Stimulated activated CD4-positive, alpha-beta T cell treated with anti-CD3 and anti-CD28 coated beads, TNF-alpha, amount 100 ng/mL, for 48 hours (primary cell): ENCODE results near the gene PEPD.

ENCODE experiments used
- DNase-seq, 3 donors: peaks; one replicate each; pipeline ENCODE4 v3.0.0-alpha.2; 2020; ENCODE audit warnings: low read depth in 3 of 3

Gene PEPD

GRCh38 chr19:33395561-33396550 is 125.7 kb downstream of the PEPD start:
- DNase-seq, result no peak

DNA sequence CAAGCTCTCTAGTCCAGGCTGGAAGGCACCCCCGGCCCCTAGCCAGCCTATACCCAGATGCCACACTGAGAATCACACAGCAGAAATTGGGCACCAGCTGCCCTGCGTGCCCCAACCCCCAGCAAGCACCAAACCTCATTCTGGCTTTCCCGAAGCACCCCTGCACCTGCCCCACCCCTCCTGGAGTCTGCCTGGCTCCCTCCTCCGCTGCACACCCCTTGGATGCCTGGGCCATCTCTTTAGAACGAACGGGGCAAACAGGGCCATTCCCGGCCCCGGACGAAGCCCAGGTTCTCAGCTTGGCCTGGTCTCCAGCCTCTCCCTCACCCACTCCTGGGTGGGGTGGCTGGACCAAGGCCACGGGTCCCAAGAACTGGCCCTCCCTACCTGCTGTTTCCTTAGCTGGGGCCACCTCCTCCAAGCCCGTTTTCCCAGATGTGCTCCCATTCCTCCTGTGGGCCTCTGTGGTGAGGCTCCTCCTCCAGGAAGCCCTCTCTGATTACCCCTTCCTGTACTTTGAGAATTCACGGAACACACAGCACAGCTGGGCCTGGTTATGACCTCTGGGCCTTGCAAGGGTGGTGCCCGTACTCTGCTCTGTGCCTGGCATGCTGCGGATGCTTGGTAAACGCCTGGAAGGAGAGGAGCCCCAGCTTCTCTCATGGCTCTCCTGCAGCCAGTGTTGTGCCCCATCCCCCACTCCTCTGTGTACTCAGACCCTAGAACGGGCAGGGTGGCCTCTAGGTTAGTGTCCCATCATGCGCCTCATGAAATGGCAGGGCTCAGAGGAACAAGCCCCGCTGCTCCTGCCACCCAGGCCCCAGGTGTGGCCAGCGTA is 126.6 kb downstream of the PEPD start:
- no peak for DNase-seq

- no peak for DNase-seq
These were observed 127.4 kb downstream of the PEPD start for GRCh38 chr19:33394006-33394722.

- no peak for DNase-seq
These were observed 128.1 kb downstream of the PEPD start for GRCh38 chr19:33393286-33394005.

DNA sequence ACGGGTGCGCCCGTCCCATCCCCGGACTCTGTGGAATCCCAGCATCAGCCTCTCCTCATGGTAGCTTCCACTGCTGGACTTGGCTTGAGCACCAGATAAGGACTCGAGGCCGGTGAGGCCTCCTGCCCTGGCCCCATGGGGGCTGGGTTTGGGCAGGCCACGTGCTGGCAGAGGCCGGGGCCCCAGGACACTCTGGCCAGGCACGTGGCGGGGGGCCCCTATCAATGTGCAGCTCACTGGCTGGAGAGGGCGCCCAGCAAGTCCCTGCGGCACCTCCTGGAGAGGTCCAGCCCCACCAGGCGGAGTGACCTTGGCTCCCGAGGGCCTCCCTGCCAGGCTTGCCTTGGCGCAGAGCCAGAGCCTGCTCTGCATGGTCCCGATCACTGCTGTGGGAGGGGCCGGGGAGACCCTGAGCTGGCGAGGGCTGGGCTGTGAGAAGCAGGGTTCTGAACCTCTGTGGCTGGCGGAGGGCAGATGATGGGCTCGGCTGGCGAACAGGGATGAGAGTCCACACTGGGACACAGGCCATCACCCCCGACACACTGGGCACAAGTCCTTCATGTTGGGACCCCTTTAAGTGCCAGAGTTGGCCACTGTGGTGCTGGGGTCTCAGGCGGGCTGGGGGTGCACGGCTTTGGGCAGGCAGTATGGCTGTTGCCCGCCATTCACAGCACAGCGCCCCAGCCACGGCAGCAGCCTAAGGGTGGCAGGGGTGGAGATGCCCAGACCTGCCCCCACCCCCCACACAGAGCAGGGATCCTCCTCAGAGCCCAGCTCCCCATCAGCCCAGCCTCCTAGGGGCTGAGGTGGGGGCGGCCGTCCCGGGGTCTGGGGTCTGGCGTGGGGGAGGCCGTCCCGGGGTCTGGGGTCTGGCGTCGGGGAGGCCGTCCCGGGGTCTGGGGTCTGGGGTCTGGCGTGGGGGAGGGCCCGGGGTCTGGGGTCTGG is 129.0 kb downstream of the PEPD start:
- no peak for DNase-seq

DNA sequence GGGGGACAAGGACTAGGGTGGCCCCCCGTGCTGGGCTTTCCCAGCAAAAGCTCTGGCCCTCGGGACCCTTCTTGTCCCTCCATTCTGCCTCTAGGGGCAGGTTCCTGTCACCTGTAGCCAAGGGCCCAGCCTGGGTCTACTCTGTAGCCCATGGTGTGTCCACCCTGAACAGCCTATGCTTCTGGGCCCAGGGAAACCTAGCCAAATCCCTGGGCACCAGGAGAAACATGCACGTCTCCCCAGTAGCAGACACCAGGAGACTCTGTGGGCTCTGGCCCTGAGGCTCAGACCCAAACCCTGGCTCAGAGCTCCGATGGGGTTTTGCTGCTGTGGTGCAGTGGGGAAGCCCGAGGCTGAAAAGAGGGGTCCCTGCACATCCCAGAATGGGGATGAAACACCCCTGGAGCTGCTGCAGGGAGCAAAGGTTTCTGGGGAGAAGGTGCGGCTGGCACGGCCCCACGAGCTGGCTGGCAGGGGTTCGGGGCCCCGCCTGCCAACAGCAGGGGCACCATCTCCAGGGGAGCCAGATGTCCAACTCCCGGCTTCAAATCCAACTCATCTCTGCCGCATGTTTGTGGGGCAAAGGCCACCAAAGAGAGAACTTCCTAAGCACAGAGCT is 129.9 kb downstream of the PEPD start:
- DNase-seq, result no peak

DNA sequence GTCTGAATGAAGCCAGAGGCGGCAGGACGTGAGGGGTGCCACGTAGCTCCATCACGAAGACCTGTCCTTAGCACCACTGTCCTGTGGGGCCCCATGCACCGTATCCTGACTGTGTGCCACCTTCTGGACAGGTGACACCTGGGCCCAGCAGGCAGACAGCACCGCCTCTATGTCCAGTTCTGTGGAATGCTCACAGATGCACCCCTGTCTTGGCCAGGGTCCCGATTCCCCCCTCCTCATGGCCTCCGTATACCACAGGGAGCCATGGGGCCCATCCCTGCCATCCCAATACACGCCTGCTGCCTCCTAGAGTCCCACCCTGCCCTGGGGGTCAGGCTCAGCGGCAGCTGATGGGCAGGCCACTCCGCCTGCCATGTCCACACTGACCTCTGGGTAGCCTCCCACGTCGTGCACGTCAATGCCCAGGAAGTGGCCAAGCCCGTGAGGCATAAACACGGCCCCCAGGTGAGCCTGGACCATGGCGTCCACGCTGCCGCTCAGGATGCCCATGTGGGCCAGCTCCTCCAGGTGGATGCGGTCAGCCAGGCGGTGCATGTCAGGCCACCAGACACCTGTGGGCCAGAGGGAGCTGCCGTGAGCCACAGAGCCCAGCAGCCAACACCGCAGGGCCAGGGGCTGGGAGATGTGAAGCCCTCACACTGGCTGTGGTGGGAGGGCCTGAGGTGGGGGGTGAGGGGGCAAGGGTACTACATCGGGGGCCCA is 130.5 kb downstream of the PEPD start:
- DNase-seq, result no peak

DNA sequence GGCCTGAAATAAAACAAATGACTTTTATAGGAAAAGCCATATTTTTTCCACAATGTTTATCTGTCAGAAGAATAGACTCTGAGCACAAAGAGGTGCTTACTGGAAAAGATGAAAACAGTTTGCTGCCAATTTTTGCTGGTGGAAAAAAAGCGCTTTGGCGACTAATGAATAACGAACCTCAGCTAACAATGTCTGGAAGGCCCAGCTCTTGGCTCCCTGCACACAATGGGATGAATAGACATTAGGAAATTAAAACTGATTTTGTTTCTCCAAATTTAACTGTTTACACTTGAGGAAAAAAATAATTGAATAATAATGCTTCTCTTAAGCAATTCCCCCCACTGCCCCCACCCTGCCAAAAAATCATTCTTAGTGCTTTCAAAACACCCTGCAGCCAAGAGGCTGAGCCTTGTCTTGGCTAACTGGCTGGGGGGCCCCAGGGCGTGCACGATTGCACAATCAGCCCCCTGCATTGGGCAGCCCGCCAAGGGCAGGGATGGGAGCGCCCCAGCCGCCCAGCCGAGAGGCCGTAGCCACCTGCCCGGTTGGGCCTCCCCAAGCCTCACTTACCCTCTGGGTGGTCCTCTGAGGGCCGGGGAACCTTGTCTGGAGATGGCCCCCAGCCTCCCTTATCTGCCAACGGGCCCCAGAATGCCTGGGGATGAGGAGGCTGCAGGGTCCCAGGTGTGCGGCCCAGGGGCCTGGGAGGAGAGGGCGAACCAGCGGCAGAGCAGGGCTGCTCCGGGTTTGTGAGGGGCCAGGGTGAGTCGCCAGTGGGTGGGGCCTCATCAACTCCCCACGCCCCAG is 131.3 kb downstream of the PEPD start:
- no peak for DNase-seq

DNA sequence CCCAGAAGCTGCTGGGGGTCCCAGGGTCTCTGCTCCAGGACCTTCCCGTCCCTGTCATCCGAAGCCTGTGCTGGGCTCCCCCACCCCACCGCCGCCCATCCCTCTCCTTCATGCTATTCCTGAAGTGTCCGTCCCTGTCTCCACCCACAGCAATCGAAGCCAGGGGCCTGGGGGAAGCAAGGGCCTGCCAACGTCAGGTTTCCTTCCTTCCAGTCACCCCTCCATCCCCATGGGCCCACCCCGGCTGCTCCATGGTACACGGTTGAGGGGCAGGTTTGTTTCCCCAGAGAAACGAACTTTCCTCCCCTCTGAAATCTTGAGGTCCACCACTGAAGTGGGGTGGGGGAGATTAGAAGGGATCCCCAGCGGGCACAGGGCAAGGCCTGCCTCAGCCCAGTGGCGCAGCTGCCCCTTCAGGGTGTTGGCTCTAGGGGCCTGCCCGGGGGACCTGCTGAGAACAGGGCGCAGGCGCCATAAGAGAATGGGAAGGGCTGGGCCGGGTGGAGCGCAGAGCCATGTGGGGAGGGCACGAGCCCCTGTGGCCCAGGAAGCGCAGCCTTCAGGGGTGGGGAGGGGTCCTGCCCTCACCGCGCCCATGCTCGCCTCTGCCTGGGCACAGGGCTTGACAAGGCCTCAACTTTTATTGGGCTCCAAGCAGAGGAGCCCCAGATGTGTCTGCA is 132.0 kb downstream of the PEPD start:
- DNase-seq, result no peak

DNA sequence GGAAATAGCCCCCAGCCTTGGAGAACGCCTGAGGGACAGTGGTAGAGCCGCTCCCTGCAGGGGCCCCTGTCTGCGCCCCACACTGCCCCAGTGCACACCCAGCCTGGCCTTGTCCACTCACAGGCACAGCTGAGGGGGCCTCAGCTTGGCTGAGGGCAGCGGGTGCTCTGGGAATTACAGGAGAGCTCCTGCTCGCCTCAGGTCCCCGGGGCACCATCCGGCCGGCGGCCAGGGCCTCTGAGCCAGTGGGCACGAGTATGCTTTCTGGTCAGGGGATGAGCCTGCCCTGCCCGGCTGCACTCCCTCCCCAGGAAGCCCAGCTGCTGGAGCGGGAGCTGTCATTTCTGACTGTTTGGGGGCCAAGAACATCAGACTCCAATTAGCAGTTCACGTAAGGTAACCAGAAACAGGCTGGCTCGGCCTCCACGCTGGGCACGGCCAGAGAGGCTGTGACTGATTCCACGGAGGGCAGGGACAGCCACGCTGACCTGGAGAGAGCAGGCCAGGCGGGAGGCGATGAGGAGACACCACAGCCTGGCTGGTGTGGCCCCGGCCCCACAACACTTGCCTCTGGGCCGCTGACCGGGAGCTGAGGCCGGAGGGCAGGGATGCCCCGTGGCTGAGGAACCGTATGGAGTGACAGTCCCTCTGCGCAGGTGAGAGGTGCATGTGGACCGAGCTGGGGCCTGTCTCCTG is 132.7 kb downstream of the PEPD start:
- no peak for DNase-seq

- DNase-seq, result no peak
These were observed 133.3 kb downstream of the PEPD start for GRCh38 chr19:33388231-33388724.

DNA sequence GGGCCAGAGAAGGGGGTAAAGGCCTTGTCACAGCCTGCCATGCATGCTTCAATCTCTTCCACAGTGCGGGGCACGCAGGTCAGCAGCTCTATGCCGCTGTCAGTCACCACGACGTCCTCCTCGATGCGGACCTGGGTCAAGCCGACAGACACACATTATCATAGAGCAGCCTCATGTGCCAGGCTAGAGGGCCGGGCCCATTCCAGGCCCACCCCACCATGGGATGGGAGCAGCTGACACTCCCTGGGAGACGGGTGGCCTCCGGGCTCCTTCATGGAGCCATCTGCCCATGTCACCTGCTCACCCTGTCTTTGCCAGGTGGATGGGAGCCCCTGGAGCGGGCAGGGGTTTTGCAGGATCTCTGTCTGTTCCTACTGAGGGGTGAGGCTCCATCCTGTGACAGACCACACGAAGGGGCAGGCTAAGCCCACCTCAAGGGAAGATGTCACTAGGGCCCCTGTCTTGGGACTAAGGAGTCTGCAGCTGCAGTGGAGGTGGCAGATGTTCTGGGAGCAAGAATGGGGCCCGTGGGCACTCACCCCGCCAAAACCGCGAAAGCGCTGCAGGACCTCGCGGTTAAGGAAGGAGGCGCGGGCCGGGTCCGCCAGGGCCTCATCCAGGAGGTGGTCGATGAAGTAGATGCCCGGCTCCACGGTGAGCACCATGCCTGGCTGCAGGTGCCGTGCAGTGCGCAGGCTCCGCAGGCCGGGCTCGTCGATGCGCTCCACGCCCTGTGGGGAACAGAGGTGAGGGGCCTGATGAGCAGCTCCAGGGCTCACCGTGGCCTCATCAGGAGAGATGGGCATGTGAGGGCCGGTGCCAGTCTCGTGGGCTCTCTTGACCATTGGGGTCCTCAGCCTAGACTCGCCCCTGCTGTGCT is 134.0 kb downstream of the PEPD start:
- no peak for DNase-seq

- DNase-seq, result no peak
These were observed 135.2 kb downstream of the PEPD start for GRCh38 chr19:33386361-33386858.

- DNase-seq, result no peak
These were observed 135.6 kb downstream of the PEPD start for GRCh38 chr19:33385956-33386355.

- DNase-seq, result no peak
These were observed 136.6 kb downstream of the PEPD start for GRCh38 chr19:33384983-33385382.
